ENCODE results near the gene COL28A1. TPM values are rescaled to one million over a fixed set of nuclear protein-coding genes. Genes with fewer than 3 reads are reported as not detected.

The COL28A1 gene
- total and polyA plus RNA-seq, 2 of the 13 experiments (the other 11 are each of a cell fraction or from before 2014, with no cell fraction given): 0.07 to 0.15 TPM

GRCh38 chr7:7428806-7429205, 106.9 kb downstream of the COL28A1 start (continued):
- no peak for TF ChIP-seq IRF1 (CRISPR knock-in tag; IDR thresholded peaks at IDR 0.05; ENCODE audit: low read depth)
- no peak for TF ChIP-seq ZNF382 (CRISPR knock-in tag; IDR thresholded peaks at IDR 0.05; ENCODE audit: borderline replicate concordance)
- no peak for TF ChIP-seq GMEB1 (CRISPR knock-in tag; IDR thresholded peaks at IDR 0.05; ENCODE audit: borderline replicate concordance)
- no peak for TF ChIP-seq CENPBD1 (CRISPR knock-in tag; IDR thresholded peaks at IDR 0.05; ENCODE audit: borderline replicate concordance, low read depth)
- TF ChIP-seq ZNF484 (CRISPR knock-in tag; IDR thresholded peaks at IDR 0.05; ENCODE audit: borderline replicate concordance, low read depth): no peak
- no peak for TF ChIP-seq ZBTB25 (CRISPR knock-in tag; IDR thresholded peaks at IDR 0.05)
- no peak for TF ChIP-seq KDM2A (CRISPR knock-in tag; IDR thresholded peaks at IDR 0.05; ENCODE audit: borderline replicate concordance, low read depth)
- TF ChIP-seq TP53 (CRISPR knock-in tag; conservative IDR thresholded peaks at IDR 0.05): no peak
- no peak for TF ChIP-seq ZXDC (CRISPR knock-in tag; IDR thresholded peaks at IDR 0.05)
- TF ChIP-seq ZNF577 (CRISPR knock-in tag; IDR thresholded peaks at IDR 0.05; ENCODE audit: borderline replicate concordance, low read depth): no peak
- TF ChIP-seq ZNF235 (CRISPR knock-in tag; IDR thresholded peaks at IDR 0.05; ENCODE audit: borderline replicate concordance): no peak

Data from HepG2 (cell line).